HUES64 (cell line): ENCODE measurements around the gene HEG1.
"Not testable (repeated sequence)": the region's sequence is repeated elsewhere in the genome, so short reads cannot be mapped to it uniquely, and the experiment has no call there.

ENCODE experiments used
- H3K27ac ChIP-seq: 2 replicates; pipeline ENCODE4 v1.7.0; 2013; ENCODE audit warnings: low read depth, low read length, inconsistent platforms
- H3K27me3 ChIP-seq: 2 replicates; pipeline ENCODE4 v1.6.1; 2013; ENCODE audit warnings: mild to moderate bottlenecking, low read length; ENCODE audit not compliant: insufficient read depth
- H3K36me3 ChIP-seq: 2 replicates; pipeline ENCODE4 v1.6.1; 2013; ENCODE audit warnings: mild to moderate bottlenecking, low read length; ENCODE audit not compliant: insufficient read depth
- H3K4me1 ChIP-seq: 2 replicates; pipeline ENCODE4 v1.6.1; 2013; ENCODE audit warnings: mild to moderate bottlenecking, low read length, moderate library complexity; ENCODE audit not compliant: insufficient read depth
- H3K4me3 ChIP-seq: 2 replicates; pipeline ENCODE4 v1.5.1; 2013; ENCODE audit warnings: mild to moderate bottlenecking, low read length, moderate library complexity
- H3K9ac ChIP-seq: 2 replicates; pipeline ENCODE4 v1.6.1; 2013; ENCODE audit warnings: mild to moderate bottlenecking, low read depth, low read length
- H3K9me3 ChIP-seq: 2 replicates; pipeline ENCODE4 v1.6.1; 2013; ENCODE audit warnings: low read depth, low read length; ENCODE audit not compliant: insufficient read depth
- WGBS: fragments of 150-250, 120-280 bp; methylation state at CpG from one replicate; pipeline ENCODE4 v1.1.7; 2013; ENCODE audit warnings: missing lambda C conversion rate; 5-methylcytosine and 5-hydroxymethylcytosine counted together

Gene HEG1

GRCh38 chr3:125083776-125084175 is 28.0 kb upstream of the HEG1 start:
- Histone ChIP-seq H3K36me3 (peaks cover 14% of the 10 kb centered on the region; the same call in 1 of the 2 replicates), H3K27ac (no peak overlapping the region), H3K4me1 (no peaks in the 10 kb centered on the region), H3K9me3 (no peaks in the 10 kb centered on the region), H3K27me3 (no peaks in the 10 kb centered on the region), H3K4me3 (no peak overlapping the region), H3K9ac (no peak overlapping the region)
- 79% methylated on average over 10 of the region's 10 CpGs for WGBS

GRCh38 chr3:125082339-125082738 is 26.5 kb upstream of the HEG1 start:
- not testable (repeated sequence) for H3K27ac ChIP-seq, H3K4me1 ChIP-seq, H3K4me3 ChIP-seq, H3K9ac ChIP-seq, H3K27me3 ChIP-seq, H3K9me3 ChIP-seq
- H3K36me3 ChIP-seq, result 0 out of 2 replicates have a peak, but pooled peaks cover 10% of the 10 kb centered on the region
- WGBS, result 71% methylated on average over 4 of the region's 4 CpGs

- no peak overlapping the region for H3K9ac ChIP-seq
- H3K27ac ChIP-seq, result no peak overlapping the region
- WGBS, result 97% methylated on average over 1 of the region's 1 CpG
- 0 out of 2 replicates have a peak, but pooled peaks cover 7% of the 10 kb centered on the region for H3K36me3 ChIP-seq
- no peaks in the 10 kb centered on the region for H3K9me3 ChIP-seq
- H3K27me3 ChIP-seq, result no peaks in the 10 kb centered on the region
- H3K4me3 ChIP-seq, result no peak overlapping the region
- H3K4me1 ChIP-seq, result no peaks in the 10 kb centered on the region
These were observed 24.3 kb upstream of the HEG1 start for GRCh38 chr3:125080077-125080476.

DNA sequence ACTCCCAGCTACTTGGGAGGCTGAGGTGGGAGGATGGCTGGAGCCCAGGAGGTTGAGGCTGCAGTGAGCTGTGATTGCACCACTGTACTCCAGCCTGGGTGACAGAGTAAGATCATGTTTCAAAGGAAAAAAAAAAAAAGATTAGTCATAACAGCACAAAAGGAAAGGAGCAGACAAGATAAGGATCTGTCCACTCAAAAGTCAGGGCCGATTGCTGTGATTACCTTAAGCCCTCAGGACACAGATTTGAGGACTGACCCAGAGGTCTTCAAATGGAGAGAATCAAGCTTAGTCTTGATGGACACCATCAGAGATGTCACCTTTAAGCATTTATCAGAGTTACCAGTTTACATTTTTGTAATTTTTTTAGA is 23.9 kb upstream of the HEG1 start:
- H3K4me3 ChIP-seq, result no peak overlapping the region
- H3K9ac ChIP-seq, result no peak overlapping the region
- H3K27ac ChIP-seq, result no peak overlapping the region
- no peaks in the 10 kb centered on the region for H3K9me3 ChIP-seq
- H3K27me3 ChIP-seq, result no peaks in the 10 kb centered on the region
- WGBS, result 93% methylated on average over 1 of the region's 1 CpG
- no peaks in the 10 kb centered on the region for H3K4me1 ChIP-seq
- 0 out of 2 replicates have a peak, but pooled peaks cover 7% of the 10 kb centered on the region for H3K36me3 ChIP-seq

DNA sequence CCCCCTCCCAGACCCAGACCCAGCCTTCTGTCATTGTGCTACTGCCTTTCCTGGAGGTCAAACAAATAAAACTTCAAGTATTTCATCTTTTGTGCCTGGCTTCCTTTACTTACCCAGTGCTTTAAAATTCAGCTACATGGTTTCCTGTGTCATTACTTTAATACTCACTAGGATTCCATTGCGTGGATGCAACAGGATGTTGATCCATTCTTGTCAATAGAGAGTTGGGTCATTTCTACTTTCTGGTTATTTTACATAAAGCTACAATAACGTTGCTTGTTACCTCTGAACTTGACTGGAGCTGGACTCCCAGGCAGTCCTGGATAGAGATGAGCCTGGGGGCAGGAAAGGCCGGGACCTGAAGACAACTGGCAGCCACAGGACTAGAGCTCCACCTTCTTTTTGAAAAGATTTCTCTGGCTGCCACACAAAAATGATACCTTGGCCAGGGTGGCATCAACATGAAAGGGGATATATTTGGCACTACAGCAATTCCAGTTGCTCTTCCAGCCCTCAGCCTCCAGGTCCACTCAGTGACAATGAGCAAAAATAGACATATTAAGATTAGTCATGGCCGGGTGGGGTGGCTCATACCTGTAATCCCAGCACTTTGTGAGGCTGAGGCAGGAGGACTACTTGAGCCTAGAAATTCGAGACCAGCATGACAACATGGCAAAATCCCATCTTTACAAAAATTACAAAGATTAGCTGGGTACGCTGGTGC is 23.3 kb upstream of the HEG1 start:
- Histone ChIP-seq H3K9ac (no peak overlapping the region), H3K9me3 (no peaks in the 10 kb centered on the region), H3K27ac (no peak overlapping the region), H3K27me3 (no peaks in the 10 kb centered on the region), H3K4me3 (no peak overlapping the region), H3K4me1 (no peaks in the 10 kb centered on the region), H3K36me3 (0 out of 2 replicates have a peak, but pooled peaks cover 7% of the 10 kb centered on the region)
- 91% methylated on average over 6 of the region's 6 CpGs for WGBS

GRCh38 chr3:125077864-125078263 is 22.1 kb upstream of the HEG1 start:
- H3K9me3 ChIP-seq, result no peaks in the 10 kb centered on the region
- H3K9ac ChIP-seq, result no peak overlapping the region
- 91% methylated on average over 3 of the region's 3 CpGs for WGBS
- no peak overlapping the region for H3K4me3 ChIP-seq
- H3K27ac ChIP-seq, result no peak overlapping the region
- H3K4me1 ChIP-seq, result no peaks in the 10 kb centered on the region
- 0 out of 2 replicates have a peak, but pooled peaks cover 3% of the 10 kb centered on the region for H3K36me3 ChIP-seq
- no peaks in the 10 kb centered on the region for H3K27me3 ChIP-seq

- no peaks in the 10 kb centered on the region for H3K27me3 ChIP-seq
- no peaks in the 10 kb centered on the region for H3K9me3 ChIP-seq
- H3K4me3 ChIP-seq, result no peak overlapping the region
- no peak overlapping the region for H3K9ac ChIP-seq
- H3K27ac ChIP-seq, result no peak overlapping the region
- WGBS, result 23% methylated on average over 1 of the region's 1 CpG
- no peaks in the 10 kb centered on the region for H3K4me1 ChIP-seq
- H3K36me3 ChIP-seq, result 0 out of 2 replicates have a peak, but pooled peaks cover 2% of the 10 kb centered on the region
These were observed 20.7 kb upstream of the HEG1 start for GRCh38 chr3:125076464-125076863.

DNA sequence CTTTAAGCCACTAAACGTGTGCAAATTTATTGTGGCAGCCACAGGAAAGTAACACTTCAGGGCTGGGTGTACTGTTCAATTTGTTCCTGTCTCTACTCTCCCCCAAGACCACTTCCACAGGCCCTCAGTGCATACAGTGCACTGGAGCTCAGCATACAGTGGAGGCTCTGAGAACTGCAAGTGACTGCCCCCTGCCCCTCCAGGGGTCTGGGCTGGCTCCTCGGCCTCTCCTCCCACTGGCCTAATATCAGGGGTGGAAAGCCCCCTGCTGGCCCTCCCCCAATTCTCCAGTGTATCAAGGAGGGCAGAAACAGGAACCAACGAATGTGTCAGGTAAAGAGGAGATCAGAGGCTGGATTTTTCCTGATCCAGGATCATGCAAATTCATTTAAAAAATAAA is 19.9 kb upstream of the HEG1 start:
- H3K27me3 ChIP-seq, result no peaks in the 10 kb centered on the region
- 52% methylated on average over 3 of the region's 3 CpGs for WGBS

GRCh38 chr3:125073390-125073905 is 17.7 kb upstream of the HEG1 start:
- Histone ChIP-seq H3K9me3 (no peaks in the 10 kb centered on the region), H3K4me3 (no peak overlapping the region), H3K27me3 (no peaks in the 10 kb centered on the region), H3K27ac (no peak overlapping the region), H3K36me3 (no peaks in the 10 kb centered on the region), H3K9ac (no peak overlapping the region), H3K4me1 (no peaks in the 10 kb centered on the region)
- 94% methylated on average over 7 of the region's 7 CpGs for WGBS

More for the DNA sequence above, 19.9 kb upstream of the HEG1 start:
- Histone ChIP-seq H3K4me1 (no peaks in the 10 kb centered on the region), H3K9me3 (no peaks in the 10 kb centered on the region), H3K9ac (no peak overlapping the region), H3K36me3 (0 out of 2 replicates have a peak, but pooled peaks cover 2% of the 10 kb centered on the region), H3K4me3 (no peak overlapping the region), H3K27ac (no peak overlapping the region)

- 95% methylated on average over 4 of the region's 4 CpGs for WGBS
- Histone ChIP-seq H3K27ac (no peak overlapping the region), H3K4me1 (no peaks in the 10 kb centered on the region), H3K27me3 (no peaks in the 10 kb centered on the region), H3K36me3 (no peaks in the 10 kb centered on the region), H3K9ac (no peak overlapping the region), H3K4me3 (no peak overlapping the region), H3K9me3 (no peaks in the 10 kb centered on the region)
These were observed 17.1 kb upstream of the HEG1 start for GRCh38 chr3:125072749-125073389.

- Histone ChIP-seq H3K4me1 (0 out of 2 replicates have a peak, but pooled peaks cover 3% of the 10 kb centered on the region), H3K27me3 (no peaks in the 10 kb centered on the region), H3K27ac (no peak overlapping the region), H3K9ac (no peak overlapping the region), H3K9me3 (no peaks in the 10 kb centered on the region), H3K36me3 (no peaks in the 10 kb centered on the region), H3K4me3 (no peak overlapping the region)
These were observed 16.5 kb upstream of the HEG1 start for GRCh38 chr3:125072301-125072700.
